GM10248 (cell line): Measurements from ENCODE around the gene SLC16A3.

Experiments used
- CTCF ChIA-PET: fragments of 300-600 bp; sonication (Branson Sonifier 250); formaldehyde crosslinking; extraction: SDS; loops from one replicate; lab custom pipeline; 2021; ENCODE audit warnings: antibody characterized with exemption; lab: Yijun Ruan, JAX
- POLR2A ChIA-PET: fragments of 350-650 bp; sonication (Branson Sonifier 250); formaldehyde crosslinking; extraction: SDS; loops from one replicate; lab custom pipeline; 2020; ENCODE audit warnings: antibody characterized with exemption; lab: Yijun Ruan, JAX
- DNase-seq: peaks from one replicate; pipeline ENCODE4 v3.0.0; 2012; ENCODE audit errors: extremely low spot score
- CTCF ChIP-seq: IDR thresholded peaks from 2 replicates; pipeline ENCODE4 v1.5.1; 2012; ENCODE audit warnings: mild to moderate bottlenecking, low read depth; ENCODE audit errors: extremely low read depth, missing control alignments, control extremely low read depth

The SLC16A3 gene

DNA sequence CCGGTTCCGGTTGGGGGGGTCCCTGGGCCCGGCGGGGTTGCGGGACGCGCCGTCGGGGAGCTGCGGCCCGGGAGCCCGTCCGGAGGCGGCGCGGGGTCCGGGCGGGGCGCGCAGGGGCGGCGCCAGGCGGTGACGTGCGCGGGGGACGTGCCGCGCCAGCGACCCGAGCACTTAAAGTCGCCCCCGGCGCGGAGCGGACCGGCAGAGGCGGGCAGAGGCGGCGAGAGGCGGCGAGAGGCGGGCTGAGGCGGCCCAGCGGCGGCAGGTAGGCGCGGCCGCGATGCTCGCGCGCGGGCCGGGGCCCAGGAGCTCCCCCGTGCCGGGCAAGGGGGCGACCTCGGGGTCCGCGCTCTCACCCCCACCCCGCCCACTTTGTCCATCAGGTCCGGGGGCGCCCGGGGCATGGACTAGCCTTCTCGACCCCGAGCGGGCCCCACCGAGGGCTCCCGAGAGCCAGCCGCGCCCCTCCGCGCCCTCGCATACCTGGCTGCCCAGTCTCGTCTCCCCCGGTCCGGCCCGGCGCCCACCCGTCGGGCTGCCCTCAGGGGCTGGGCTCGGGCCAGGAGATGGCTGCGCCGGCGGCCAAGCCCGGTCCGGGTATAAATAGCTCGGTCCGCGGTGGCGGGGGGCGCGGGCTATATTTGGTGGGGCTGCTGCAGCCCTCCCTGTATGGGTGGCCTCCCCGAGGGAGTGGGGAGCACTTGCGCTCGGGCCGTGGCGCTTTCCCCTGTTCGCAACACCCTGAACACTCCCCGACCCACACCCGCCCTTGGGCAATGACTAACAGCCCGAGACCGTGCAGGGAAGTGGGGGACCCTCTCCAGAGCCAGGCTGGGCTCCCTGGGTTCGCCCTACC lies at the start of gene SLC16A3:
TSS of gene SLC16A3 (plus strand) at position 201 of the 856 bp plus-strand sequence. CDS start 6,967 bp downstream, outside the sequence.
- CTCF ChIA-PET: interaction anchor here (0.8 to 2.0 kb wide), 6 partner anchors 9 to 199 kb away, joined by 3 to 6 read pairs (median 4); no protein-coding TSS in a partner anchor
- peak; percentile 93 for DNase-seq
- POLR2A ChIA-PET: interaction anchor here (0.6 to 1.5 kb wide), 15 partner anchors 8 to 141 kb away, joined by 3 to 11 read pairs (median 3); partner anchors contain the start of gene CCDC57
- TF ChIP-seq CTCF: no peak

DNA sequence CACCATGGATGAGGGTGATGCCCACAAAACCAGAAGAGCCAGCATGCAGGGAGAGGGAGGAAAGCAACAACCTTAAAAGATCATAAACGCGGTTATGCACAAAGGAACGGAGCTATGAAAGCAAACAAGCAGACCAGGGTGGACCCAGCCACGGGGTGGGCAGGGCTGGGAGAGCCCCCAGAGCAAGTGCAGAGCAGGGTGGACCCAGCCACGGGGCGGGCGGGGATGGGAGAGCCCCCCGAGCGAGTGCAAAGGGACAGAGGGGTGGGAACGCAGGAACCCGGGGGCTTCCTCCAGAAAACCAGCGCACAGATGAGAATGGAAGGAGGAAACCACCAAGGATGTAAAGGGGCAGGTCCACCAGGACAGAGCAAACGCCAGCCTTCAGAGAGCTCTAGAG lies 49.4 kb upstream of the SLC16A3 start:
- no peak for TF ChIP-seq CTCF
- DNase-seq: no peak
- POLR2A ChIA-PET: no interaction called here
- CTCF ChIA-PET: no interaction called here

DNA sequence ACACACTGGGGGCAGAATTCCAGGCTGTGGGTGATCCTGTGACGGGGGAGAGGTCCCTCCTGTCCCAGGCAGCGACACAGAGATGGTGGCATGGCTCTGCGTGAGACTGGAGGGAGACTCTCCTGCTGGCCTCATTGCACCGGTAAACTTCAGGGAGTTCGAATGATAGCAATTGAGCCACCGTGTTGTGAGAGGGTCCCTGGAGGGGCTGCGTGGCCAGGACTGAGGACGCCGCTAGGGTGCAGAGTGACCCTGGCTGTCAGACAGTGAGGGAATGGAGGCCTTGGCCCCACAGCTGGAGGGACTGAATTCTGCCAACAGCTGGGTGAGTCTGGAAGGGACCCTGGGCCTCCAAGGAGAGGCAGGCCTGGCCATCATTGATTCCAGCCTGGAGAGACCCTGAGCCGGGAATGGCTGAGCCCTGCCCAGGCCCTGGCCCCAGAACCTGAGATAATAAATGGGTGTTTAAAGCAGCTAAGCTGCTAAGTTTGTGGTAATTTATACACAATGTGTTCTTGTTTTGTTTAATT lies 48.8 kb upstream of the SLC16A3 start:
- no peak for TF ChIP-seq CTCF
- ChIA-PET CTCF (no interaction called here), POLR2A (no interaction called here)
- DNase-seq: no peak

GRCh38 chr17:82180776-82181528 lies 47.9 kb upstream of the SLC16A3 start:
- TF ChIP-seq CTCF: no peak
- ChIA-PET CTCF (no interaction called here), POLR2A (no interaction called here)
- no peak for DNase-seq

- no peak for TF ChIP-seq CTCF
These were observed 44.1 kb upstream of the SLC16A3 start for GRCh38 chr17:82184761-82185160.

DNA sequence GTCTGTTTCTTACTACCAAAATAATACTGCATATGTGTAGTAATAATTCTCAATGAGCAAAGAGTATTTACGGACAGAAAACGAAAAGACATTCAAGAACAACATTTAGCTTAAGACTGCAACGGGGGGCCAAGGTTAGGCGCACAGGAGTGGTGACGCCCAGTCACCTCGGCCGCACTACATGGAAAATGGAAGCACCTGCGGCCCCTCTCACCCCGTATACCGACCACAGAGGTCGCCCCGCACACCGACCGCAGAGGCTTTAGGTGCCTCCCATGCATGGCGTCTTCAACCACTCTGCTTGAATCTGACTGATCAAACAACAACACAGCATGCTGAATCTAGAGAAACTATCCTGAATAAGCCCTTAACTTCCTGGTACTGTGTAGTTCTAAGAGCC lies 42.6 kb upstream of the SLC16A3 start:
- TF ChIP-seq CTCF: no peak
- no peak for DNase-seq
- ChIA-PET CTCF (interaction anchor here (0.8 to 1.2 kb wide), 3 partner anchors 11 to 156 kb away, joined by 3 to 4 read pairs (median 3); no protein-coding TSS in a partner anchor), POLR2A (no interaction called here)

More at GRCh38 chr17:82184761-82185160, 44.1 kb upstream of the SLC16A3 start:
- CTCF ChIA-PET: no interaction called here
- no peak for DNase-seq
- POLR2A ChIA-PET: no interaction called here
